Umbilical cord (tissue), 2 donors: ENCODE results near the gene HAUS6. TPM values are rescaled to one million over a fixed set of nuclear protein-coding genes. Genes with fewer than 3 reads are reported as not detected.
A peak's percentile ranks its signal among the peaks of the same experiment; 100 is the strongest.
"Not testable (repeated sequence)": the region's sequence is repeated elsewhere in the genome, so short reads cannot be mapped to it uniquely, and the experiment has no call there.

ENCODE experiments used
- DNase-seq: peaks from one replicate; pipeline ENCODE4 v3.0.0-alpha.2; 2015; ENCODE audit warnings: low spot score
- total RNA-seq: library from RNA; depleted of rRNA; stranded (reverse); fragments of >200 nt; gene quantifications from one replicate; pipeline ENCODE4 v1.2.3, GENCODE V29; 2014; ENCODE audit warnings: low replicate concordance; ENCODE audit not compliant: insufficient read depth

HAUS6 gene
- total RNA-seq, 1 donor from 2014 or later = 19.7 TPM

- DNase-seq = no peak
Observed at GRCh38 chr9:19117039-19117716, 14.5 kb upstream of the HAUS6 start.

GRCh38 chr9:19116107-19116790 is 13.5 kb upstream of the HAUS6 start:
- DNase-seq = no peak

DNA sequence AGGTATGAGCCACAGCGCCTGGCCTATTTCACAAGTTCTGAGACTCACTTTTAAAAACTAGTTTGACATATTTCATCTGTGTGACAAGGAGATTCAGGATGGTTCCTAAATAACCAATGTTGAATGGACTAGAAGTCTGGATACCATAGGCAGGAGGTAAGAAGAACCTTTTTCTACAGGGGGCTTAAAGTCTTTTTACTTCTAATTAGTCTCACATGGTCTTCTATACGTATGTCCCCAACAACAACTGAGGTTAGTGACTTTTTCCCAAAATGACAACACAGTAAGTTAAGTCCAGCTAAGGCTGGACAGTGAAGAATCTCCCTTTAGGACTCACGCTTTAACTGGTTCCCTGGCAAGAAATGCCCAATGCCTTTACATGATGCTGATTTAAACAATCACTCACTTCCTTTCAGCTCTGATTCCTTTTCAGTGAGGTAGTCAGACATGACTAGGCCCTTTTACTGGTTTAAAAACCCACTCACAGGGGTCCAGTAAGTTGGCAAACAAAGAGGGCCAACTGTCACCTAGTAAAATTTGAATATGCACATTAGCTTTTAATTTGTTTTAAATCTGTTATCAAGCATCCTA is 12.1 kb upstream of the HAUS6 start:
- DNase-seq = no peak

DNA sequence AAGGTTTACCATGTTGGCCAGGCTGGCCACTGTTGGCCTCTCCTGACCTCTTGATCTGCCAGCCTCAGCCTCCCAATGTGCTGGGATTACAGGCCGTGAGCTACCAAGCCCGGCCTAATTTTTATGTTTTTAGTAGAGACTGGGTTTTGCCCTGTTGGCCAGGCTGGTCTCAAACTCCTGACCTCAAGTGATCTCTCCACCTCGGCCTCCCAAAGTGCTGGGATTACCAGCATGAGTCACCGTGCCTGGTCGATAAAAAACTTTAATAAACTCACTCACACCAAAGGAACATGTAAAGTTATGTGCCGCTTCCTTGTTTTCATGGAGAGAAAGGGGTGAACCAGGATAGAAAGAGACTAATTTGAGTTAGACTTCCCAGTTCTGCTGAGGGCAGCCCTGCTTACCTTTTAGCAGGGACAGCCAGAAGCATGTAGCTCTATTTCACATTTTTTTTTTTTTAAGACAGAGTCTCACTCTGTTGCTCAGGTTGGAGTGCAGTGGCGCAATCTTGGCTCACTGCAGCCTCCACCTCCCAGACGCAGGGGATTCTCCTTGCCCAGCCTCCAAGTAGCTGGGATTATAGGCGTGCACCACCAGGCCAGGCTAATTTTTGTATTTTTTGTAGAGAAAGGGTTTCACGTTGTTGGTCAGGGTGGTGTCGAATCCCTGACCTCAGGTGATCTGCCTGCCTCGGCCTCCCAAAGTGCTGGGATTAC is 11.4 kb upstream of the HAUS6 start:
- no peak for DNase-seq

GRCh38 chr9:19113064-19113611 is 10.4 kb upstream of the HAUS6 start:
- DNase-seq = not testable (repeated sequence)

- no peak for DNase-seq
Observed at GRCh38 chr9:19108038-19108437, 5.3 kb upstream of the HAUS6 start.

DNA sequence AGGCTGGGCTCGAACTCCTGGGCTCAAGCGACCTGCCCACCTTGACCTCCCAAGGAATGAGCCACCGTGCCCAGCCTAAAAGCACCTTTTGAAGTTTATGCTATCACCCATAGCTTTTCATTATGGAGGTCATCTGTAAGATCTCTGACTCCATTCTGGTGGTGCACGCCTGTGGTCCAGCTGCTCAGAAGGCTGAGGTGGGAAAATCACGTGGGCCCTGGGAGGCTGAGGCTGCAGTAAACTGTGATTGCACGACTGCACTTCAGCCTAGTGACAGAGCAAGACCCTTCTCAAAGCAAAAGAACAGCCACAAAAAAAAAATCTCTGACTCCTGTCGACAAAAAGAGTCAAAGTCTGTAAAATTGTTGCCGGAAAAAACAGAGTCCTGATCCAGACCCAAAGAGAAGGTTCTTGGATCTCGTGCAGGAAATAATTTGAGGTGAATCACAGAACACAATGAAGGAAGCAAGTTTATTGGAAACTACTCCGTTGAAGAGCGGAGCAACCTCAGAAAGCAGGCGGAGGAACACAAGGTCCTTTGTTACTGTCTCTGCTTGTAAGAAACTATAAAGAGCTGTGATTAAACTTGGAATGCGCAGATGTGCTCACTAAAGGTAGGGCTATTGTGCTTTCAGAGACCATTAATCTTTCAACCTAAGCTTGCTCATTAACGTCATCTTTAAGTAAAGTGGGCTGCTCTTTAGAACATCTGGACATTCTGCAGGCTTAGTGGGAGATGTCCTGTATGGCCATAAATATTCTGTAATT is 2.0 kb upstream of the HAUS6 start:
- DNase-seq = no peak

- peak; percentile 18 for DNase-seq
Observed at GRCh38 chr9:19102181-19102630, 498 bp downstream of the HAUS6 start.

DNA sequence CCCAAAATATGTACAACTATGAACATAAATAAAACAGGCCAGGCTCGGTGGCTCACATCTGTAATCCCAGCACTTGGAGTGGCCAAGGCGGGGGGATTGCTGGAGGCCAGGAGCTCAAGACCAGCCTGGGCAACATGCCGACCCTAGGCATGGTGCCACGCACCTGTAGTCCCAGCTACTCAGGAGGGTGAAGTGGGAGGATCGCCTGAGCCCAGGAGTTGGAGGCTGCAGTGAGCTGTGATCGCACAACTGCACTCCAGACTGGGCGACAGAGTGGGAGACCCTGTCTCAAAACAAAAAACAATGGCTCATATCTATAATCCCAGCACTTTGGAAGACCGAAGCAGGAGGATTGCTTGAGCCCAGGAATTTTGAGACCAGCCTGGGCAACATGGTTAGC is 1.5 kb downstream of the HAUS6 start:
- no peak for DNase-seq

DNA sequence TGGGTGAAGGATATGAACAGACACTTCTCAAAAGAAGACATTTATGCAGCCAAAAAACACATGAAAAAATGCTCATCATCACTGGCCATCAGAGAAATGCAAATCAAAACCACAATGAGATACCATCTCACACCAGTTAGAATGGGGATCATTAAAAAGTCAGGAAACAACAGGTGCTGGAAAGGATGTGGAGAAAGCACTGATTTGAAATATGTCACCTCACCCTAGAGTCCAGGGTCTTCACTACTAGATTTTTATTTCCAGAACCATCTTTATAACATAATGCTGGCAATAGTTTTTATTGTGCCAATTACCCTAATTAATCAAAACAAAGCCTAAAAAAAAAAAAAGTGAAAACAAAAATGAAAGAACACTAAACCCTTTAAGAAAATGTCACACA is 5.3 kb downstream of the HAUS6 start:
- DNase-seq = not testable (repeated sequence)

DNA sequence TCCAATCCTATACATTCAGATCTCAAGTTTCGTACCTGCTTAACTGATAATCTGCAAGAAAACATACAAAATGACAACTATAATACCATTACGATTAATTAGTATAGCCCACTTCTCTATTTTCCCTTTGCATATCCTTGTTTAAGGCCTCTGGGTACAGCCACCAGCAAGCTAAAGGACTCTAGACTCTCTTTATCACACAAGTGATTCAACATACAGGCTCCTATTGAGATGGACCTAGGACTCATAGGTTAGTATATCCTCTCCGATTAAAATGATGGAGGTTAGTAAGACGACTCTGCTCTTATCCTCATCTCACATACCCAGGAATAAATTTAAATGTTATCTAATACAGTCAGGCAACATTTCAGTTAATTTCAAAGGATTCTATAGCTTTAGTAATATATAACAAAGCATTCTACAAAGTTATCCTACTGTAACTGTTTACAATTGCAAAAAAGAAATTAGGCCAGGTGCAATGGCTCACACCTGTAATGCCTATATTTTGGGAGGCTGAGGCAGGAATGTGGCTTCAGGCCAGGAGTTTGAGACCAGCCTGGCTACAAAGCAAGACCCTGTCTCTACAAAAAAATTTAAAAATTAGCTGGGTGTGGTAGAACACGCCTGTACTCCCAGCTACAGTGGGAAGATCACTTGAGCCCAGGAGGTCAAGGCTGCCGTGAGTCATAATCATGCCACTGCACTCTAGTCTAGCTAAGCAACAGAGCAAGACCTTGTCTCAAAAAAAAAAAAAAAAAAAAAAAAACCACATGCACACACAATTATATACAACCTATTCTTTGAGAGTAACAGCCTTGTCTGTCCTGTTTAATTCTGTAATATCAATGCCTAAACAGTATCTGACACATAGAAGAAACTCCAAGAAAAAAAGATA is 15.4 kb downstream of the HAUS6 start:
- peak; percentile 8 for DNase-seq

GRCh38 chr9:19085295-19085694 is 17.4 kb downstream of the HAUS6 start:
- no peak for DNase-seq

DNA sequence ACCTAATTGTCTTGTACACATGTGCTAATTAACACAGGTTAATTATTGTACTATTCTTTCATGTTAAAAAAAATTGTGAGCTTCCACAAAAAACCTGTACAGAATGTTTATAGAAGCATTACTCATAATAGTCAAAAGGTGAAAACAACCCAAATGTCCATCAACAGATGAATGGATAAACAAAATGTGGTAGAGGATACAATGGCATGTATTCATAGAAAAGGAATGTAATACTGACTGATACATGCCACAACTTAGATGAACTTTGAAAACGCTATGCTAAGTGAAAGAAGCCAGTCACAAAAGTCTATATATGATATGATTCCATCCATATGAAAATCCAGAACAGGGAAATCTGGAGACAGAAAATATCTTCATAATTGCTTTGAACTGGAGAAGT is 27.9 kb downstream of the HAUS6 start:
- no peak for DNase-seq

DNA sequence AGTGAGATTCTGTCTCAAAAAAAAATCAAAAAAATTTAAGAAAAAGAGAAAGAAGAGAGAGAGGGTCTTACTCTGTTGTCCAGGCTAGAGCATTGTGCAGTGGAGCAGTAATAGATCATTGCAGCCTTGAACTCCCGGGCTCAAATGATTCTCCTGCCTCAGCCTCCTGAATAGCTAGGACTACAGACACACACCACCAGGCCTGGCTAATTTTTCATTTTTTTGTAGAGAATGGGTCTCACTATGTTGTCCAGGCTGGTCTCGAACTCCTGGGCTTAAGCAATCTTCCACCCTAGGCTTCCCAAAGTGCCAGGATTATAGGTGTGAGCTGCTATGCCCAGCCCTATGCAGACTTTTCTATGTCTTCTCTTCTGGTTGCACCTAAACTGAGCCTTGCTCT is 28.5 kb downstream of the HAUS6 start:
- no peak for DNase-seq

GRCh38 chr9:19057033-19057432 is 45.7 kb downstream of the HAUS6 start:
- DNase-seq = no peak

DNA sequence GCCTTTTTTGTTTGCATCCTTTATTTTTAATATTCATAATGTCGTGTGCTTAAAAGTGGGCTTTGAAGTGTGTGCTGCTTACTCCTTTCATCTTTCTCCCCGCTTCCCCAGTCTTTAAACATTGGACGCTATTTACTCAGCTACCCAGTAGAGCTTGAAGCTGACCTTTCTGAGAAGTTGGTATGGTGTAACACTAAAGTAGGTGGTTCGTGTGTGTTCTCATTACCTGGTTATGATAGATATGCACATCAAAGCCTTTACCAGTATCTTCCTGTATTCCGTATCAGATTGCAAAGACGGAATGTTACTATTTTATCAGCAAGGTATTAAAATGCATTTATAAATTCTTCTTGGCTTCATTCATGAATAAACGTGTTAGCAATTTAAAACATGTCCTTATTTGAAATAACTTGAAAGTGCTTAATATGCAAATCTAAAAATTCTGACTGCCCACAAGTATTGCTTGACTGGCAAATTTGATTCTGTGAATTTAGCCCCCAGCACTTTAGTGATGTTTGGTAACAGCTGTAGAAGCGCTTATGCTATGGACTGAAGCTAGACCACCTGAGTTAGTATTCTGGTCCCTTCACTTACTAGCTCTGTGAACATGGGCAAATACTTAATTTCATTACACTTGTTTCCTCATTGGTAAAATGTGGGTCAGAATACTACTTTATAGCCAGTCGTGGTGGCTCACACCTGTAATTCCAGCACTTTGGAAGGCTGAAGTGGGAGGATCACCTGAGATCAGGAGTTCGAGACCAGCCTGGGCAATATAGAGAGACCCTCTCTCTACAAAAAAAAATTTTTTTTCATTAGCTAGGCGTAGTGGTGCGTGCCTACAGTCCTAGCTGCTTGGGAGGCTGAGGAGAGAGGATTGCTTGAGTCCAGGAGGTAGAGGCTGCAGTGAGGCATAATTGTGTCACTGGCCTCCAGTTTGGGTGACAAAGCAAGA is 51.8 kb downstream of the HAUS6 start:
- DNase-seq = no peak

DNA sequence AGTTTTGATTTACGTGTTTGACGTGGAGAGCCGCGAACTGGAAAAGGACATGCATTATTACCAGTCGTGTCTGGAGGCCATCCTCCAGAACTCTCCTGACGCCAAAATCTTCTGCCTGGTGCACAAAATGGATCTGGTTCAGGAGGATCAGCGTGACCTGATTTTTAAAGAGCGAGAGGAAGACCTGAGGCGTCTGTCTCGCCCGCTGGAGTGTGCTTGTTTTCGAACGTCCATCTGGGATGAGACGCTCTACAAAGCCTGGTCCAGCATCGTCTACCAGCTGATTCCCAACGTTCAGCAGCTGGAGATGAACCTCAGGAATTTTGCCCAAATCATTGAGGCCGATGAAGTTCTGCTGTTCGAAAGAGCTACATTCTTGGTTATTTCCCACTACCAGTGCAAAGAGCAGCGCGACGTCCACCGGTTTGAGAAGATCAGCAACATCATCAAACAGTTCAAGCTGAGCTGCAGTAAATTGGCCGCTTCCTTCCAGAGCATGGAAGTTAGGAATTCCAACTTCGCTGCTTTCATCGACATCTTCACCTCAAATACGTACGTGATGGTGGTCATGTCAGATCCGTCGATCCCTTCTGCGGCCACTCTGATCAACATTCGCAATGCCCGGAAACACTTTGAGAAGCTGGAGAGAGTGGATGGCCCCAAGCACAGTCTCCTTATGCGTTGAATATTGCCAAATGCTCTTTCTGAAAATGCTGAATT is 52.6 kb downstream of the HAUS6 start:
- DNase-seq = peak; percentile 49
